HG03432 (cell line): ENCODE data around the gene NPY5R.

Source experiments
- ATAC-seq: cut with Tn5 transposase; IDR thresholded peaks from one replicate; pipeline ENCODE4 v1.9.1; 2021; ENCODE audit warnings: mild to moderate bottlenecking, moderate library complexity; ENCODE audit not compliant: unreplicated experiment

Gene NPY5R

DNA sequence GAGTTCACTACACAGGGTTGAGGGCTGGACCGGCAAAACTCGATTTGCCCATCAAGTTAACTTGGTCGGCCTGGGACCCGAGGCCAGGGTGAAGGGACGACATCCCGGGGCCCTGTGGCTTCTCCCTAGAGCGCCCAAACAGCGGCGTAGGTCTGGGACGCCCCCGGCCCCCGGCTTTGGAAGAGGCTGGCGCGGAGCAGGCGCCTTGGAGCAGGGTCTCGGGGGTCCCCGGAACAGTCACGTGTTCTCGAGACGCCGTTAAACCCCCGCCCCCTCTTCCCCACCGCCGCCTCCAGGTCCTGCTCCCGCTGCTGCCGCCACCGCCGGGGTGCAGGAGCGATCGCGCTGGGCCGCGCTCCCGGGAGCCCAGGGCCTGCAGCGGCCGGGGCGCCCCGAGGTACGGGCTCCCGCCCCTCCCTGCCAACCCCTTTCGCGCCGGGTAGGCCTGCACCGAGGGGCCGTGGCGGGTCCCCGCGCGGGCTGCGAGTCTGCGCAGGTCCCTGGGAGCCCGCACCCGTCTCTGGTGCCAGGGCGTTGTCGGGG lies at the start of gene NPY5R:
TSS of gene NPY5R (plus strand) at position 289 of the 543 bp plus-strand sequence. CDS start 6,382 bp downstream, outside the sequence.
- no peak for ATAC-seq

DNA sequence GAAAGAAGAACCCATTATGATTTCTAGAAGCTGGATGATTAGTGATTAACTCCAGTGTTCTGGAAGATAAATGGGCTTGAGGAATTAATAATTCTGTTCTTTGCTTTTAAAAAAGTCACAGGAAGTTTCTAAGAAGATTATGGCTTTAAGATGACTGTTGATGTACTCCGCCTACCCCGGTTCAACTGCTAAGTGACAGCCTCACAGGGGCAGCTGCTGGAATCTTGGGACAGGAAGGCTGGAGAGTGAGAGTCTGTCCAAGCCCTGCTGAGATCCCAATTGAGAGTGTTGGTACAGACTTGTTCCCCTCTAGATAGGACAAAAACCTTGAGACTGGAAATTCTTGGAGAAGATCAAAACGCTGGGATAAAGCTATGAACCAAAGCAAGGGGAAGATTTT lies 48.6 kb upstream of the NPY5R start:
- no peak for ATAC-seq

DNA sequence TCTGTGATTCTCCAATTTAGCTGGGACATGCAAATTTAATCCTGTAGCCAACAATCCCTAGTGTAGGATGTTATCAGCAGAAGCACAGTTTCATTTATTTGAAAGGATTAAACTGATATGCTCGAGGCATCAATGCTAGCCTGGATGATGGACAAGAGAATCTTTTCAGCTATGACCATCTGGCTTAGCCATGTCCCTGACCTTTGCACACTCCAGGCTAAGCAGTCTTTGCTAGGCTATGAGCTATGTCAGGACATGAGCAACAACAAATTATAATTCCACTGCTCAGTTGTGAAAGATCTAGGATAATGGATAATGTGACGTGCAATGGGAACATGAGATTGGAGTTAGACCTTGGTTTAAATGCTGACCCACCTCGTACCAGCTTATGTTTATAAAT lies 43.2 kb upstream of the NPY5R start:
- no peak for ATAC-seq

- no peak for ATAC-seq
These were observed 40.6 kb upstream of the NPY5R start for GRCh38 chr4:163303069-163303468.

GRCh38 chr4:163309466-163309865 lies 34.2 kb upstream of the NPY5R start:
- ATAC-seq, result no peak

- no peak for ATAC-seq
These were observed 26.6 kb upstream of the NPY5R start for GRCh38 chr4:163317110-163317509.

DNA sequence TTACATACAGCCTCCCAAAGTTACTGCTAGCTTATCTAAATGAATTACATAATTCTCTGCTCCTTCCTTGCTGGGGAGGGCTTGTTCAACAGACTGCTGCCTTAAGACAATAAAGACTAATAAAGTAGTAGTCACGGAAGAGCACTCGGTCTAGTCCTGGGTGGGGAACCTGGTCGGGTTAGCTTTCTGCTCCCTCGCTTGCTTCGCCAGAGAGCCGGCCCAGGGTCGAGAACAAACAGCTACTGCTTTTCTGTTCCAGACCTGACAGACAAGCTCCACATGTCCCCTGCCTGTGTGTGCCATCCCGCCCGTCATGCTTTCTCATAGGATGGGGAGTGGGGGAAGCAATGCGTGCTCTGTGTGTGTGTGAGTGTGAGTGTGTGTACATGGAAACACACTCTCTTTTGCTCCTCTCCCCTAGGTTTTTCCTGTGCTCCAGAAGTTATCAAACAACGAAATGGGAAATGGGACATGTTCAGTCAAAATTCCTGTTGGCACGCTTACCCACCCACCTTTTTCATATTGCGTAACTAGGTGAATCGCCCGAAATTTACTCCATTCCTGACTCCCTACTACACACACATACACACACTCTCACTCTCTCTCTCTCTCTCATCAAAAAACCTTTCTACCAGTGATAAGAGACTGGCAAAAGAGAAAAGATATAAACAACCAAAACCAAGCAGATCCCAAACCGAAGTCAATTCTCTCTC lies 12.6 kb upstream of the NPY5R start:
- ATAC-seq, result no peak

GRCh38 chr4:163331629-163332376 lies 11.9 kb upstream of the NPY5R start:
- ATAC-seq, result peak; percentile 35

GRCh38 chr4:163332526-163333406 lies 10.9 kb upstream of the NPY5R start, which contains the start of gene NPY1R:
NPY1R (minus strand) TSS chr4:163332596; CDS start chr4:163326554, 6,042 bp downstream.
- peak; percentile 85 for ATAC-seq

DNA sequence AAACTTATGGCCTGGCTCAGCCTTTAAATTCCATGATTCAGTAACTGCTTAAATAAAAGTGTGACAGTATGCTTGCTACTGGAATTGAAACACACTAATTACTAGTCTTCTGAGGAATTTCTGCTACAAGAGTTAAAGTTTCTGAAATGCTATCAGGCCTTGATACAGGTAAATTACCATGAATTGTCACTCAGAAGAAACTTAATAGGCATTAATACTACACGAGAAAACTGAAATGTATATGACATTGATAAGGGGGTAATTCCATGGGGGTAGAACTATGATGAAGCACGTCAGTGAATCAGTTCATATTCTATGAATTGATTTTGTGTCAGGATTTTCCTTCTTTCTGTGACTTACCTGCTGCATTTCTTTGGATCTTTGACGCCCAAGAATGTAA lies 8.3 kb upstream of the NPY5R start:
- ATAC-seq, result no peak

GRCh38 chr4:163344147-163345125 lies 744 bp downstream of the NPY5R start:
- ATAC-seq, result no peak

DNA sequence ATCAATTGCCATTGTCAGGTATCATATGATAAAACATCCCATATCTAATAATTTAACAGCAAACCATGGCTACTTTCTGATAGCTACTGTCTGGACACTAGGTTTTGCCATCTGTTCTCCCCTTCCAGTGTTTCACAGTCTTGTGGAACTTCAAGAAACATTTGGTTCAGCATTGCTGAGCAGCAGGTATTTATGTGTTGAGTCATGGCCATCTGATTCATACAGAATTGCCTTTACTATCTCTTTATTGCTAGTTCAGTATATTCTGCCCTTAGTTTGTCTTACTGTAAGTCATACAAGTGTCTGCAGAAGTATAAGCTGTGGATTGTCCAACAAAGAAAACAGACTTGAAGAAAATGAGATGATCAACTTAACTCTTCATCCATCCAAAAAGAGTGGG lies 7.0 kb downstream of the NPY5R start:
- no peak for ATAC-seq

DNA sequence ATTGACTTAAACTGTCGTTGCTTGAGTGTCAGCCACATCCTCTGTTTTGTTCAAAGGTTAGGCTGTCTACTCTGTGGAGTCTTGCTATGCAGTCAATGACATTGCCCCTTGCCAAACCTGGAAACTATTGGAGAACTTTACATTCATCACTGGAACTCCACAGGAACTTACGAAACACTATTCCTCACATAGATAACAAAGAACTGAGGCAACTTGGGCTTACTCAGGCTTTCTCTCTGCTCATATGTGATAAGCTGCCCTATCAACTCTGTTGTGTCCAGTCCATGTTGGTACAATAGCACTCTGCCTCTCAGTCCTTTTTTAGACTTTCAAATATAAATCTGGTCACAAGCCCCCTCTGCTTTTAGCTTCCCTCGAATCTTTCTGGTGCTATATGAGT lies 9.4 kb downstream of the NPY5R start:
- no peak for ATAC-seq

GRCh38 chr4:163356104-163356503 lies 12.4 kb downstream of the NPY5R start:
- ATAC-seq, result no peak

GRCh38 chr4:163367651-163368050 lies 24.0 kb downstream of the NPY5R start:
- no peak for ATAC-seq

- no peak for ATAC-seq
These were observed 28.3 kb downstream of the NPY5R start for GRCh38 chr4:163372029-163372428.

- no peak for ATAC-seq
These were observed 35.0 kb downstream of the NPY5R start for GRCh38 chr4:163378661-163379060.

DNA sequence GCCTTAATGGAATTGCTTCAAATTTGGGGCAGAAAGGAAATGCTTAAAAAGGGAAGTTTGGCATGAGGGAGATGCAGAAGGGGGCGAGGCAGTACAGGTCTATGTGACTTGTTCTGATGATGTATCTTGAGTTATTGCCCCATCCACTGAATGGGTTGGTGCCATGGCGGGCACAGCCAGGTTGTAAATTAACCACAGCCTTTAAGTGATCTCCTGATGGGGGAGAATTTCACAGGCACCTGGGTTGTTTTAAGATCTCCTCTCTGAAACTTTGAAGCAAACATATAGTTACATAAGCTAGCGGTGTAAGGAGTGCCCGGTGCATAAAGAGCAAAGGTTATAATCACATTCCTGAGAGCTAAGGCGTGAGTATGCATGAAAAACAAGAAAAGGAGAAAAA lies 37.0 kb downstream of the NPY5R start:
- ATAC-seq, result no peak

- ATAC-seq, result no peak
These were observed 38.6 kb downstream of the NPY5R start for GRCh38 chr4:163382178-163382869.
